Cardiac muscle cell (in vitro differentiated cells and primary cell): ENCODE measurements around the gene TTC24. TPM values are rescaled to one million over a fixed set of nuclear protein-coding genes. Genes with fewer than 3 reads are reported as not detected.
A peak's percentile ranks its signal among the peaks of the same experiment; 100 is the strongest.

Experiments used
- DNase-seq, 2 donors: peaks; one replicate each; pipeline versions ENCODE4 v3.0.0 to v3.0.0-alpha.2; 2010 to 2017; ENCODE audit warnings: low read depth in 1 of 2, low spot score in 1 of 2
- H3K27ac ChIP-seq: fragments of 200-600 bp; sonication (generic); 2 replicates; pipeline ENCODE4 v1.5.1; 2016
- H3K27me3 ChIP-seq: fragments of 200-600 bp; sonication (generic); 2 replicates; pipeline ENCODE4 v1.6.0; 2016; ENCODE audit warnings: control low read depth
- H3K36me3 ChIP-seq: fragments of 200-600 bp; sonication (generic); 2 replicates; pipeline ENCODE4 v1.5.1; 2016; ENCODE audit warnings: control low read depth
- H3K4me1 ChIP-seq: fragments of 200-600 bp; sonication (generic); 2 replicates; pipeline ENCODE4 v1.8.1; 2017; ENCODE audit warnings: low read depth, mild to moderate bottlenecking, mixed run types
- H3K4me3 ChIP-seq: fragments of 200-600 bp; sonication (generic); 2 replicates; pipeline ENCODE4 v1.5.1; 2016; ENCODE audit warnings: mild to moderate bottlenecking
- H3K9me3 ChIP-seq: fragments of 200-600 bp; sonication (generic); 2 replicates; pipeline ENCODE4 v1.5.1; 2017; ENCODE audit warnings: low read depth, mild to moderate bottlenecking, control low read depth
- polyA plus RNA-seq: library from polyadenylated mRNA; unstranded; fragments of >200 nt; fragmentation: Nextera tagmentation; extraction: Ambion mirVana; gene quantifications from 2 replicates; pipeline ENCODE4 v1.2.1, GENCODE V29; 2016
- total RNA-seq: library from RNA; depleted of rRNA; stranded (reverse); fragments of >200 nt; gene quantifications from 2 replicates; pipeline ENCODE4 v1.2.3, GENCODE V29; 2016
- TF ChIP-seq, protein P1 (sequence below): IDR thresholded peaks from 2 replicates; pipeline ENCODE4 v1.5.1; 2012; ENCODE audit warnings: low read depth, mild to moderate bottlenecking, low read length

The TTC24 gene
- total and polyA plus RNA-seq, 2 experiments from 2014 or later = 0.15 TPM; not detected in 1

DNA sequence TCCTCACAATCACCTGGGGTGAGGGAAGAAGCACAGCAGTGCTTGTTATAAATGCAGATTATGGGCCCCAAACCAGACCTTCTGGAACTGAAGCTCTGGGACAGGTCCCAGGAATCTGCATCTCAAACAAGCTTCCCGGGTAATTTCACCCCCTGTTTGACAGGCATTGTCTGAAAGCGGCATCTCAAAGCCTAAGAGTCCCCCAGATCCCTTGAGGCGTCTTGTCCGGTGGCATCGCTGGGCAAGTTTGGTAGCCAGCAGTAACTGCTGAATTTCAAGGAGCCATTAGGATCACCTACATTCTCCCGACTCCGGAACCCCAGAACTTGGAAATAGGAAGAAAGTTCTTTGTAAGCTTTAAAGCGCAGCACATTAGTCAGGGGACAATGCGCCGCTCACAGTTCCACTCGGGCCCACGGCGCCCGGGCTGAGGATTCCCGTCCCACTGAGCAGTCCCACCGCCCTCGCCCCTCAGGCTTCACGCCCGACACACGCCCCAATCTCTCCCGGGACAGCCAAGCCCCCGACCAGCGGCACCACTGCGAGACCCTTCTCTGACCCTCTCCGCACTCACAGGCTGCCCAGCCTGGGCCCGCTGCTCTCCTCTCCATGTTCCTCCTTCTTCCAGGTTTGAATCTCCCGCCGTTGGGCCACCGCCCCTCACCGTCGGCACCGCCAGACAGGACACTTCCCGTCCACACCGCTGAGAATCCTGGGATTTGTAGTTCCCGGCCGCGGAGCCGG lies 7.4 kb upstream of the TTC24 start, which contains the start of gene IQGAP3:
TSS of gene IQGAP3 (minus strand) at position 647 of the 744 bp plus-strand sequence. CDS start at position 611, 36 bp downstream.
- Histone ChIP-seq H3K27me3 (no peaks in the 10 kb centered on the region), H3K36me3 (no peaks in the 10 kb centered on the region), H3K4me3 (peak within 1 kb of the TSS; percentile 48), H3K4me1 (no peaks in the 10 kb centered on the region), H3K27ac (no peak within 1 kb of the TSS), H3K9me3 (no peaks in the 10 kb centered on the region)
- peak; percentile 85 to 92 for DNase-seq
- TF ChIP-seq, protein P1, sequence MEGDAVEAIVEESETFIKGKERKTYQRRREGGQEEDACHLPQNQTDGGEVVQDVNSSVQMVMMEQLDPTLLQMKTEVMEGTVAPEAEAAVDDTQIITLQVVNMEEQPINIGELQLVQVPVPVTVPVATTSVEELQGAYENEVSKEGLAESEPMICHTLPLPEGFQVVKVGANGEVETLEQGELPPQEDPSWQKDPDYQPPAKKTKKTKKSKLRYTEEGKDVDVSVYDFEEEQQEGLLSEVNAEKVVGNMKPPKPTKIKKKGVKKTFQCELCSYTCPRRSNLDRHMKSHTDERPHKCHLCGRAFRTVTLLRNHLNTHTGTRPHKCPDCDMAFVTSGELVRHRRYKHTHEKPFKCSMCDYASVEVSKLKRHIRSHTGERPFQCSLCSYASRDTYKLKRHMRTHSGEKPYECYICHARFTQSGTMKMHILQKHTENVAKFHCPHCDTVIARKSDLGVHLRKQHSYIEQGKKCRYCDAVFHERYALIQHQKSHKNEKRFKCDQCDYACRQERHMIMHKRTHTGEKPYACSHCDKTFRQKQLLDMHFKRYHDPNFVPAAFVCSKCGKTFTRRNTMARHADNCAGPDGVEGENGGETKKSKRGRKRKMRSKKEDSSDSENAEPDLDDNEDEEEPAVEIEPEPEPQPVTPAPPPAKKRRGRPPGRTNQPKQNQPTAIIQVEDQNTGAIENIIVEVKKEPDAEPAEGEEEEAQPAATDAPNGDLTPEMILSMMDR = no peak

DNA sequence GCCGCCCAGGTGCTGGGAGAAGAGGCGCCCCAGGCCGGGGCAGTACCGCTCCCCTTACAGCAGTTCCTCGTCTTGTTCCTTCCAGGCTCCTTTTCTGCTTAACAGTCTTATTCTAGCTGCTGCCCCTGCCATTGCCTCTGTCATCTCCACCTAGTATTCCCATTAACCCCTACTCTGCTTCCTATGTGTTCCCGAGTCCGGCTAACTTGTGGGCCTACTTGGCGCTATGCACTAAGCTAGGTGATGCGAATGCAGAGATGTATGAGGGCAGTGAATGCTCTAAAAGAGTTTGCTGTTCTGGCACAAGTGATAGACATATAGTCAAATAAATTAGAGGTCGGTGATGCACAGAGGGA lies 6.9 kb upstream of the TTC24 start:
- Histone ChIP-seq H3K27me3 (no peaks in the 10 kb centered on the region), H3K27ac (no peak overlapping the region), H3K36me3 (no peaks in the 10 kb centered on the region), H3K4me1 (no peaks in the 10 kb centered on the region), H3K4me3 (peak overlapping the region; percentile 48), H3K9me3 (no peaks in the 10 kb centered on the region)
- TF ChIP-seq, protein P1 = no peak
- no peak for DNase-seq

DNA sequence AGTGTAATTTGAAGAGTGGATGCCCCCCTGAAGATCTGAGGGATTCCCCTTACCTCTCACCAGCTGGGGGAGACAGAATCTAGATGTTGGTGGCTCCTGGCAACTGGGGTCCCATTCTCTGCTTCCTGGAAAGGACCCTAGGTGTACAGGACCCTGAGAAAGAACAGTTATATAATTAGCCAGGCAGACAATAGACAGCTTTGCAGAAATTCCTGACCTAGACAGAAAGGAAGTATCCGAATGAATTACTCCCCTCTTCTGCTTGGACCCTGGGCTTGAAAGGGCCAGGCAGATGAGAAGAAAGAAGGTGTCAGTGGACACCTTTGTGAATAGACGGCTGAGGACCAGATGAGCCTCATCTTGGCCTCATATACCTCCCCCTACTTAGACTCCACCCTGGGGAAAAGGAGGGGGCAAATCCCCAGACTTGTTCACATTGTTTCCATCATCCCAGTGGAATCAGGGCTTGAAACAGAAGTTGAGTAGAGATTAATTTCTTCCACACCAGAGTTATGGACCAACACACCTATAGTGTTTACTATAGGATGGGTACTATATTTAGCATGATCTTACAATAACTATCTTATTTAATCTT lies 5.4 kb upstream of the TTC24 start:
- Histone ChIP-seq H3K4me3 (no peak overlapping the region), H3K4me1 (no peaks in the 10 kb centered on the region), H3K27ac (no peak overlapping the region), H3K9me3 (no peaks in the 10 kb centered on the region), H3K27me3 (no peaks in the 10 kb centered on the region), H3K36me3 (no peaks in the 10 kb centered on the region)
- TF ChIP-seq, protein P1 = no peak
- no peak for DNase-seq

DNA sequence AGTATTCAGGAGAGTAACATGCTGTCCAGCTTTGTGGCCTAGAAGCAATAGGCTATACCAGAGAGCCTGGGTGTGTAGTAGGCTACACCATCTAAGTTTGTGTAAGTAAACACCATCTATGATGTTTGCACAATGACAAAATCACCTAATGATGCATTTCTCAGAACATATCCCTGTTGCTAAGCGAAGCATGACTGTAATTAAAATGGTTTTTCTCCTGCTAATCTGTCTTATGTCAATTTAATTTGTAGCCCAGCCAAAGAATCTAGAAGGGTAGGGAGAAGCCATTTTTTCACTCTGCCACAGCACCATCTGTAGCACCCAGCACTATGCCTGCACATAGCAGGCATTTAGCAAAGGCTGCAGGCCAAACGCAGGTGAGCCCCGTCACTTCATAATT lies 2.0 kb upstream of the TTC24 start:
- Histone ChIP-seq H3K27me3 (no peaks in the 10 kb centered on the region), H3K9me3 (no peaks in the 10 kb centered on the region), H3K4me1 (peaks cover 8% of the 10 kb centered on the region), H3K27ac (peak overlapping the region; percentile 48), H3K4me3 (no peak overlapping the region), H3K36me3 (no peaks in the 10 kb centered on the region)
- TF ChIP-seq, protein P1 = no peak
- DNase-seq = no peak

DNA sequence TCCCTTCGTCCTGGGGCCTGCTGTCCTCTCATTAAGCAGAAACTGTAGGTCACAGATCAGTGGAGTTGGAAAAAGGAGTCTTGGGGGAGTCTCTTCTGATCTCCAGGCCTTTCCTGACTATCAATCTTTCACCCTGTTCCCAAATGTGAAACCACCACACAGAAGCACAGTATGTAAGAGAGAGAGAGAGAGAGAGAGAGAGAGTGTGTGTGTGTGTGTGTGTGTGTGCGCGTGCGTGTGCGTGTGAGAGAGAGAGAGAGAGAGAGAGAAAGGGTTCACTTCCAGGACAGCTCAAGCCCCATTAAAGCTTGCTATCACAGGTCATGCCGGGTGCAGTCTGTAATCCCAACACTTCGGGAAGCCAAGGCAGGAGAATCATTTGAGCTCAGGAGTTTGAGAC lies 1.5 kb upstream of the TTC24 start:
- no peaks in the 10 kb centered on the region for H3K27me3 ChIP-seq
- peak overlapping the region; percentile 48 for H3K27ac ChIP-seq
- H3K4me3 ChIP-seq = no peak overlapping the region
- H3K9me3 ChIP-seq = no peaks in the 10 kb centered on the region
- H3K4me1 ChIP-seq = peaks cover 8% of the 10 kb centered on the region
- TF ChIP-seq, protein P1 = no peak
- no peak for DNase-seq
- H3K36me3 ChIP-seq = no peaks in the 10 kb centered on the region
